Karpas-422 (cell line): ENCODE data around the gene ATXN1. TPM values are rescaled to one million over a fixed set of nuclear protein-coding genes. Genes with fewer than 3 reads are reported as not detected.
"Not testable (repeated sequence)": the region's sequence is repeated elsewhere in the genome, so short reads cannot be mapped to it uniquely, and the experiment has no call there.

Source experiments
- DNase-seq: peaks from one replicate; pipeline ENCODE4 v3.0.0-alpha.2; 2015
- H2AFZ ChIP-seq: fragments of 200-600 bp; sonication (generic); 2 replicates; pipeline ENCODE4 v1.6.1; 2014; ENCODE audit warnings: antibody characterized with exemption, low read length, mixed read lengths
- H3K27ac ChIP-seq: fragments of 200-600 bp; sonication (generic); 2 replicates; pipeline ENCODE4 v1.5.1; 2014; ENCODE audit warnings: mild to moderate bottlenecking, low read length, moderate library complexity
- H3K27me3 ChIP-seq: fragments of 200-600 bp; sonication (generic); 2 replicates; pipeline ENCODE4 v1.6.1; 2014; ENCODE audit warnings: low read length, mixed read lengths
- H3K36me3 ChIP-seq: fragments of 200-600 bp; sonication (generic); 2 replicates; pipeline ENCODE4 v1.6.1; 2014; ENCODE audit warnings: low read length, mixed read lengths; ENCODE audit not compliant: insufficient read depth
- H3K4me1 ChIP-seq: fragments of 200-600 bp; sonication (generic); 2 replicates; pipeline ENCODE4 v1.6.1; 2014; ENCODE audit warnings: mild to moderate bottlenecking, low read length, mixed read lengths
- H3K4me2 ChIP-seq: fragments of 200-600 bp; sonication (generic); 2 replicates; pipeline ENCODE4 v1.6.1; 2014; ENCODE audit warnings: low read length, low read depth, mild to moderate bottlenecking; ENCODE audit not compliant: poor library complexity, severe bottlenecking
- H3K4me3 ChIP-seq: fragments of 200-600 bp; sonication (generic); 2 replicates; pipeline ENCODE4 v1.5.1; 2014; ENCODE audit warnings: mild to moderate bottlenecking, antibody characterized with exemption, low read length, mixed read lengths
- H3K79me2 ChIP-seq: fragments of 200-600 bp; sonication (generic); 2 replicates; pipeline ENCODE4 v1.6.1; 2014; ENCODE audit warnings: mild to moderate bottlenecking, low read length, mixed read lengths
- H3K9ac ChIP-seq: fragments of 200-600 bp; sonication (generic); 2 replicates; pipeline ENCODE4 v1.6.0; 2014; ENCODE audit warnings: low read length
- H3K9me2 ChIP-seq: fragments of 200-600 bp; sonication (generic), shearing (Covaris generic); replicated peaks from 2 replicates; pipeline ENCODE4 v1.6.0; 2014; ENCODE audit warnings: mild to moderate bottlenecking, low read length, moderate library complexity; ENCODE audit not compliant: insufficient read depth
- H3K9me3 ChIP-seq: fragments of 300-700, 200-600 bp; sonication (generic); 2 replicates; pipeline ENCODE4 v1.6.1; 2014; ENCODE audit warnings: low read length, mixed read lengths
- H4K20me1 ChIP-seq: fragments of 200-600 bp; sonication (generic); 2 replicates; pipeline ENCODE4 v1.6.1; 2014; ENCODE audit warnings: mild to moderate bottlenecking, antibody characterized with exemption, low read length, low read depth; ENCODE audit not compliant: insufficient read depth
- total RNA-seq: library from RNA; depleted of rRNA; stranded (reverse); fragments of >200 nt; shearing (Covaris generic); gene quantifications from 2 replicates; pipeline ENCODE4 v1.2.3, GENCODE V29; 2014; ENCODE audit warnings: low replicate concordance

The ATXN1 gene
- total RNA-seq, 1 experiment from 2014 or later: 0.37 TPM

DNA sequence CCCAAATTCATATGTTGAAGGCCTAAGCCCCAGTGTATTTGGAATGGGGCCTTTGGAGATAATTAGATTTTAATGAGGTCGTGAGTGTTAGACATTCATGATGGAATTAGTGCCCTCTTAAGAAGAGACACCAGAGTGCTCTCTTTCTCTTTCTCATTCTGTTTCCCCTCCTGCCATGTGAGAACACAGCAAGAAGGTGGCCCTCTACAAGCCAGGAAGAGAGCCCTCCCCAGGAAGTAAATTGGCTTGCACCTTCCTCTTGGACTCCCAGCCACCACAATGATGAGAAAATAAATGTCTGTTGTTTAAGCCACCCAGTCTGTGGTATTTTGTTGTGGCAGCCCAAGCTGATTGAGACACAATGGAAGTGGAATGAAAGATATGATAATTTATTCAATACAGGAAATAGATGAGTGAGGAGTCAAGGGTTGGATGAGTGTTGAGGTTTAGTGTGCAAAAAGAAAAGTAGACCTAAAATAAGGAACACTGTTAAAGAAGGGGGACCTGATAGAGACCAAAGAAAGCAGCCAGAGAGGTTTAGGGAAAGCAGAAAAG is 25.9 kb upstream of the ATXN1 start:
- no peaks in the 10 kb centered on the region for H4K20me1 ChIP-seq
- no peaks in the 10 kb centered on the region for H3K4me1 ChIP-seq
- no peaks in the 10 kb centered on the region for H3K36me3 ChIP-seq
- H3K27ac ChIP-seq: no peak overlapping the region
- no peak for DNase-seq
- no peaks in the 10 kb centered on the region for H3K9me3 ChIP-seq
- H3K9me2 ChIP-seq: no peaks in the 10 kb centered on the region
- no peaks in the 10 kb centered on the region for H3K79me2 ChIP-seq
- H3K4me2 ChIP-seq: no peak overlapping the region
- H3K27me3 ChIP-seq: no peaks in the 10 kb centered on the region
- H2AFZ ChIP-seq: no peak overlapping the region
- H3K4me3 ChIP-seq: no peak overlapping the region
- H3K9ac ChIP-seq: no peak overlapping the region

DNA sequence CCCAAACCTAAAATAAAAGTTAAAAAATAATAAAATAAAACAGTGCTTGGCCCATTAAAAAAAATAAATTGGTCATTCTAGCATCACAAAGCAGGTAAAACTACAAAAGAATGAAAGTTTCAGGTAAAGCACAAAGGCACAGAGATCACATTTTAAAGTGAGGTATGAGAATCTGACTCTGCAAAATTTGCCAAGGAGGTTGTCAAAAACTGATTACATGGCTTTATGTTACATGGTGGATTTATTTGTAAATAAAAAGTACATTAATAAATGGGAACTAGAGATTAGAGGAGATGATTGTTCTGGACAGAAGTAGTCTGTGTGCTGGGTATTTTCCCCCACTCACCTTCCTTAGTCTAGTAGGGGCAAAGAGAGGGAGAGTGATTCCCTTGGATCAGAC is 24.2 kb upstream of the ATXN1 start:
- H3K4me3 ChIP-seq: no peak overlapping the region
- H2AFZ ChIP-seq: no peak overlapping the region
- no peak overlapping the region for H3K9ac ChIP-seq
- H3K27ac ChIP-seq: no peak overlapping the region
- H3K4me2 ChIP-seq: no peak overlapping the region
- H3K4me1 ChIP-seq: no peaks in the 10 kb centered on the region
- no peaks in the 10 kb centered on the region for H3K27me3 ChIP-seq
- no peaks in the 10 kb centered on the region for H4K20me1 ChIP-seq
- no peaks in the 10 kb centered on the region for H3K9me3 ChIP-seq
- H3K79me2 ChIP-seq: no peaks in the 10 kb centered on the region
- no peak for DNase-seq
- no peaks in the 10 kb centered on the region for H3K9me2 ChIP-seq
- no peaks in the 10 kb centered on the region for H3K36me3 ChIP-seq

DNA sequence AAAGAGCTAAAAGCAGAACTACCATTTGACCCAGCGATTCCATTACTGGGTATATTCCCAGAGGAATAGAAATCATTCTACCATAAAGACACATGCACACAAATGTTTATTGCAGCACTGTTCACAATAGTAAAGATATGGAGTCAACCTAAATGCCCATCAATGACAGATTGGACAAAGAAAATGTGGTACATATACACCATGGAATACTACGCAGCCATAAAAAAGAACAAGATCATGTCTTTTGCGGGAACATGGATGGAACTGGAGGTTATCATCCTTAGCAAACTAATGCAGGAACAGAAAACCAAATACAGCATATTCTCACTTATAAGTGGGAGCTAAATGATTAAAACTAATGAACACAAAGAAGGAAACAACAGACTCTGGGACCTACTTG is 23.7 kb upstream of the ATXN1 start:
- H2AFZ ChIP-seq, H3K4me3 ChIP-seq, H3K9me2 ChIP-seq, H3K27ac ChIP-seq, H3K4me1 ChIP-seq, H3K9ac ChIP-seq, H3K79me2 ChIP-seq, H3K9me3 ChIP-seq, H3K27me3 ChIP-seq, H3K4me2 ChIP-seq, H4K20me1 ChIP-seq, H3K36me3 ChIP-seq, DNase-seq: not testable (repeated sequence)

- H3K79me2 ChIP-seq: no peaks in the 10 kb centered on the region
- H3K4me3 ChIP-seq: no peak overlapping the region
- H4K20me1 ChIP-seq: no peaks in the 10 kb centered on the region
- H3K9ac ChIP-seq: no peak overlapping the region
- DNase-seq: no peak
- no peaks in the 10 kb centered on the region for H3K9me3 ChIP-seq
- H3K36me3 ChIP-seq: no peaks in the 10 kb centered on the region
- H3K4me2 ChIP-seq: no peak overlapping the region
- no peak overlapping the region for H3K27ac ChIP-seq
- H3K4me1 ChIP-seq: no peaks in the 10 kb centered on the region
- H2AFZ ChIP-seq: no peak overlapping the region
- no peaks in the 10 kb centered on the region for H3K9me2 ChIP-seq
- no peaks in the 10 kb centered on the region for H3K27me3 ChIP-seq
Measured at GRCh38 chr6:16783952-16784565, 22.8 kb upstream of the ATXN1 start.

- H3K36me3 ChIP-seq: no peaks in the 10 kb centered on the region
- no peak overlapping the region for H3K4me3 ChIP-seq
- H3K4me1 ChIP-seq: no peaks in the 10 kb centered on the region
- no peaks in the 10 kb centered on the region for H3K9me2 ChIP-seq
- H3K27me3 ChIP-seq: no peaks in the 10 kb centered on the region
- no peak overlapping the region for H3K9ac ChIP-seq
- H3K4me2 ChIP-seq: no peak overlapping the region
- DNase-seq: no peak
- H3K27ac ChIP-seq: no peak overlapping the region
- H4K20me1 ChIP-seq: no peaks in the 10 kb centered on the region
- H3K9me3 ChIP-seq: no peaks in the 10 kb centered on the region
- no peaks in the 10 kb centered on the region for H3K79me2 ChIP-seq
- no peak overlapping the region for H2AFZ ChIP-seq
Measured at GRCh38 chr6:16783509-16783908, 22.2 kb upstream of the ATXN1 start.

GRCh38 chr6:16782278-16782677 is 21.0 kb upstream of the ATXN1 start:
- no peak overlapping the region for H3K9ac ChIP-seq
- H3K4me1 ChIP-seq: no peaks in the 10 kb centered on the region
- H4K20me1 ChIP-seq: no peaks in the 10 kb centered on the region
- no peaks in the 10 kb centered on the region for H3K9me3 ChIP-seq
- H3K79me2 ChIP-seq: no peaks in the 10 kb centered on the region
- no peaks in the 10 kb centered on the region for H3K36me3 ChIP-seq
- H3K9me2 ChIP-seq: no peaks in the 10 kb centered on the region
- H3K4me2 ChIP-seq: no peak overlapping the region
- no peaks in the 10 kb centered on the region for H3K27me3 ChIP-seq
- no peak overlapping the region for H3K27ac ChIP-seq
- H3K4me3 ChIP-seq: no peak overlapping the region
- no peak for DNase-seq
- no peak overlapping the region for H2AFZ ChIP-seq

DNA sequence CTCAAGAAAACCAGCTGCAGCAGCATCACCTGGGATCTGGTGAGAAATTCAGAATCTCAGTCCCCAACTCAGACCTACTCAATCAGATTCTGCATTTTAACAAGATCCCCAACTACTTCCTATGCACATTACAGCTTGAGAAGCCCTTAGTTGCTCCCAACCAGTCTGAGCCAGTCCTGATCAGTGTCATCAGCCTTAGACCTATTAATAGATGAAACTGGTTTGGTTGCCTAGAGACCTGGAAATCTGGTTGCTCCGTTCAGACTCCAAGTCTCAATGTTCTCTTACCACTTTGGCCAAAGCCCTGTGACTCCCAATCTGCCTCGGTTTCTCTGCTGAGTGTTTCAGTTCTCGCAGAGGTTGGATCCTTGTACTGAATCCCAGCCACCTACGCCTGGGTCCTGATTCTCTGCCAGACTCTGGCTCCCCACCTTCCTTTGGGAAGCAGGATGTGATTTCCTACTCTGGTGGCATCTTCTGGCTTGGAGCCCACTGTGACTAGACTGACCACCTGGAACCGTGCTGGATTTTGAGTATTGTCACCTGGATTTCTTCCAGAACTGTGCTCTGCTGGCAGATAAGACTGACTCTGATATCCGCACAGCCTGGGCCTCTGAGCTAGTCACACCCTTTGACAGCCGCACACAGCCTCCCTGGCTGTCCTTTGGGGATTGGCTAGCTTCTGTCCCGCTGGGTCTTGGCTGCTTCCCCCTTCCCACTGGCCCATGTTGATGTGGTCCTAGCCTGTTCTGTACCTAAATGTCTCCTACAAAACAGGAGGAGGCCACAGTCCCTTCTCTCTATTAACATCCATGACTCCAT is 20.3 kb upstream of the ATXN1 start:
- no peaks in the 10 kb centered on the region for H3K27me3 ChIP-seq
- no peaks in the 10 kb centered on the region for H3K9me3 ChIP-seq
- H4K20me1 ChIP-seq: no peaks in the 10 kb centered on the region
- H3K4me2 ChIP-seq: no peak overlapping the region
- H3K79me2 ChIP-seq: no peaks in the 10 kb centered on the region
- no peaks in the 10 kb centered on the region for H3K36me3 ChIP-seq
- H2AFZ ChIP-seq: no peak overlapping the region
- no peak overlapping the region for H3K27ac ChIP-seq
- DNase-seq: no peak
- H3K4me3 ChIP-seq: no peak overlapping the region
- no peak overlapping the region for H3K9ac ChIP-seq
- H3K9me2 ChIP-seq: no peaks in the 10 kb centered on the region
- H3K4me1 ChIP-seq: no peaks in the 10 kb centered on the region

GRCh38 chr6:16778521-16778920 is 17.3 kb upstream of the ATXN1 start:
- H3K9me2 ChIP-seq: no peaks in the 10 kb centered on the region
- no peaks in the 10 kb centered on the region for H3K9me3 ChIP-seq
- no peak for DNase-seq
- H3K36me3 ChIP-seq: no peaks in the 10 kb centered on the region
- H3K4me1 ChIP-seq: no peaks in the 10 kb centered on the region
- no peak overlapping the region for H3K27ac ChIP-seq
- no peaks in the 10 kb centered on the region for H3K79me2 ChIP-seq
- H4K20me1 ChIP-seq: no peaks in the 10 kb centered on the region
- no peak overlapping the region for H3K4me2 ChIP-seq
- H3K4me3 ChIP-seq: no peak overlapping the region
- H3K27me3 ChIP-seq: no peaks in the 10 kb centered on the region
- no peak overlapping the region for H3K9ac ChIP-seq
- H2AFZ ChIP-seq: no peak overlapping the region
